Measurements from ENCODE around the gene RPA3.

GRCh38 chr7:7613210-7613609 lies 105.2 kb downstream of the RPA3 start:
- TF ChIP-seq CTCF (IDR thresholded peaks at IDR 0.05; ENCODE audit: low read depth, low read length): no peak
- TF ChIP-seq EZH2phosphoT487 (IDR thresholded peaks at IDR 0.05; ENCODE audit: low read depth): no peak

Data from OCI-LY3 (cell line).